Measurements from ENCODE around the gene RABEP2. TPM values are rescaled to one million over a fixed set of nuclear protein-coding genes. Genes with fewer than 3 reads are reported as not detected.
"Not testable (repeated sequence)": the region's sequence is repeated elsewhere in the genome, so short reads cannot be mapped to it uniquely, and the experiment has no call there.

The RABEP2 gene
- total RNA-seq (28.2 TPM), polyA plus RNA-seq (1 to 10 TPM; 2.9 to 3.9 (median 3.4) TPM)

GRCh38 chr16:28924762-28925385 is at the start of gene RABEP2:
Gene RABEP2, minus strand, starts transcription at chr16:28925238. Its CDS starts 75 bp downstream, at chr16:28925163.
- peak within 1 kb of the TSS; percentile 98 for H3K27ac ChIP-seq (ENCODE audit: insufficient read depth, low read length, poor library complexity, severe bottlenecking)
- Mint-ChIP-seq H3K27ac (peak within 1 kb of the TSS; percentile 96 to 99 (median 99)), H3K9me3 (no peaks in the 10 kb centered on the region), H3K4me1 (peaks cover 0 to 26% (median 11%) of the 10 kb centered on the region in 4 donors), H3K4me3 (peak within 1 kb of the TSS; percentile 90 to 97 (median 96)), H3K27me3 (peaks cover 5% of the 10 kb centered on the region), H3K36me3 (no peaks in the 10 kb centered on the region)
- ATAC-seq (ENCODE audit: low read depth in 2 of 2) (peak; percentile 79 to 81), DNase-seq (peak; percentile 91 to 95 (median 93))
- no peaks in the 10 kb centered on the region for H3K27me3 ChIP-seq (ENCODE audit: control insufficient read depth, insufficient read depth, low read length)
- peaks cover 10% of the 10 kb centered on the region for H3K4me1 ChIP-seq (ENCODE audit: control insufficient read depth, insufficient read depth, low read length, poor library complexity, severe bottlenecking)
- no peaks in the 10 kb centered on the region for H3K9me3 ChIP-seq (ENCODE audit: control insufficient read depth in 2 of 2, low read length in 2 of 2)
- H3K4me3 ChIP-seq (ENCODE audit: low read depth, low read length) = peak within 1 kb of the TSS; percentile 87
- no peaks in the 10 kb centered on the region for H3K36me3 ChIP-seq (ENCODE audit: control insufficient read depth, insufficient read depth, low read length)

- Mint-ChIP-seq H3K4me3 (peak within 1 kb of the TSS; percentile 96 to 99 (median 98)), H3K9me3 (no peaks in the 10 kb centered on the region), H3K4me1 (peaks cover 12 to 45% (median 26%) of the 10 kb centered on the region in 4 donors), H3K36me3 (peaks cover 8% of the 10 kb centered on the region), H3K27me3 (no peaks in the 10 kb centered on the region), H3K27ac (peak within 1 kb of the TSS; percentile 93 to 99 (median 98))
- DNase-seq = peak; percentile 86 to 96 (median 87)
- Histone ChIP-seq H3K27me3 (ENCODE audit: control insufficient read depth, insufficient read depth, low read length) (no peaks in the 10 kb centered on the region), H3K27ac (ENCODE audit: insufficient read depth, low read length, poor library complexity, severe bottlenecking) (peak within 1 kb of the TSS; percentile 60), H3K9me3 (ENCODE audit: control insufficient read depth in 2 of 2, low read length in 2 of 2) (no peaks in the 10 kb centered on the region), H3K4me3 (ENCODE audit: low read depth, low read length) (peak within 1 kb of the TSS; percentile 87), H3K36me3 (ENCODE audit: control insufficient read depth, insufficient read depth, low read length) (peaks cover 8% of the 10 kb centered on the region), H3K4me1 (ENCODE audit: control insufficient read depth, insufficient read depth, low read length, poor library complexity, severe bottlenecking) (peaks cover 26% of the 10 kb centered on the region)
- ATAC-seq (ENCODE audit: low read depth in 2 of 2) = peak; percentile 91
Measured at GRCh38 chr16:28974437-28975157, 49.6 kb upstream of the RABEP2 start, which contains the start of gene SPNS1. Gene SPNS1, plus strand, starts transcription at chr16:28974778. Its CDS starts 374 bp downstream, at chr16:28975152.

GRCh38 chr16:28974007-28974436 is 49.0 kb upstream of the RABEP2 start:
- Histone ChIP-seq H3K4me3 (ENCODE audit: low read depth, low read length) (peak overlapping the region; percentile 87), H3K27me3 (ENCODE audit: control insufficient read depth, insufficient read depth, low read length) (no peaks in the 10 kb centered on the region), H3K36me3 (ENCODE audit: control insufficient read depth, insufficient read depth, low read length) (peaks cover 8% of the 10 kb centered on the region), H3K9me3 (ENCODE audit: control insufficient read depth in 2 of 2, low read length in 2 of 2) (no peaks in the 10 kb centered on the region), H3K27ac (ENCODE audit: insufficient read depth, low read length, poor library complexity, severe bottlenecking) (peak overlapping the region; percentile 60), H3K4me1 (ENCODE audit: control insufficient read depth, insufficient read depth, low read length, poor library complexity, severe bottlenecking) (peaks cover 26% of the 10 kb centered on the region)
- DNase-seq (peak in 1 of 3 donors; percentile 34), ATAC-seq (ENCODE audit: low read depth in 2 of 2) (peak in 1 of 2 donors; percentile 2)
- Mint-ChIP-seq H3K27me3 (no peaks in the 10 kb centered on the region), H3K9me3 (no peaks in the 10 kb centered on the region), H3K4me3 (peak overlapping the region; percentile 96 to 99 (median 98)), H3K4me1 (peaks cover 12 to 45% (median 26%) of the 10 kb centered on the region in 4 donors), H3K27ac (peak overlapping the region; percentile 93 to 99 (median 98)), H3K36me3 (peaks cover 8% of the 10 kb centered on the region)

- not testable (repeated sequence) for H3K36me3 ChIP-seq (ENCODE audit: control insufficient read depth, insufficient read depth, low read length); DNase-seq; H3K4me3 ChIP-seq (ENCODE audit: low read depth, low read length); H3K36me3 Mint-ChIP-seq; H3K9me3 Mint-ChIP-seq; H3K9me3 ChIP-seq (ENCODE audit: control insufficient read depth in 2 of 2, low read length in 2 of 2); H3K27ac Mint-ChIP-seq; H3K27me3 ChIP-seq (ENCODE audit: control insufficient read depth, insufficient read depth, low read length); H3K27me3 Mint-ChIP-seq; H3K27ac ChIP-seq (ENCODE audit: insufficient read depth, low read length, poor library complexity, severe bottlenecking); ATAC-seq (ENCODE audit: low read depth in 2 of 2); H3K4me1 ChIP-seq (ENCODE audit: control insufficient read depth, insufficient read depth, low read length, poor library complexity, severe bottlenecking)
- Mint-ChIP-seq H3K4me1 (peaks cover 0 to 13% (median 5%) of the 10 kb centered on the region in 4 donors), H3K4me3 (peak overlapping the region in 1 of 4 donors; percentile 60)
Measured at GRCh38 chr16:28969696-28970095, 44.7 kb upstream of the RABEP2 start.

GRCh38 chr16:28967156-28967555 is 42.1 kb upstream of the RABEP2 start:
- ATAC-seq (ENCODE audit: low read depth in 2 of 2) (no peak), DNase-seq (no peak)
- H3K36me3 Mint-ChIP-seq = peaks cover 20% of the 10 kb centered on the region
- H3K4me3 Mint-ChIP-seq = no peak overlapping the region
- no peak overlapping the region for H3K4me3 ChIP-seq (ENCODE audit: low read depth, low read length)
- H3K9me3 ChIP-seq (ENCODE audit: control insufficient read depth in 2 of 2, low read length in 2 of 2) = no peaks in the 10 kb centered on the region
- H3K4me1 Mint-ChIP-seq = peaks cover 0 to 4% (median 1%) of the 10 kb centered on the region in 4 donors
- no peak overlapping the region for H3K27ac ChIP-seq (ENCODE audit: insufficient read depth, low read length, poor library complexity, severe bottlenecking)
- peak overlapping the region in 1 of 3 donors; percentile 46 for H3K27ac Mint-ChIP-seq
- no peaks in the 10 kb centered on the region for H3K27me3 ChIP-seq (ENCODE audit: control insufficient read depth, insufficient read depth, low read length)
- H3K4me1 ChIP-seq (ENCODE audit: control insufficient read depth, insufficient read depth, low read length, poor library complexity, severe bottlenecking) = no peaks in the 10 kb centered on the region
- no peaks in the 10 kb centered on the region for H3K27me3 Mint-ChIP-seq
- no peaks in the 10 kb centered on the region for H3K9me3 Mint-ChIP-seq
- peaks cover 32% of the 10 kb centered on the region for H3K36me3 ChIP-seq (ENCODE audit: control insufficient read depth, insufficient read depth, low read length)

- peaks cover 50% of the 10 kb centered on the region for H3K36me3 ChIP-seq (ENCODE audit: control insufficient read depth, insufficient read depth, low read length)
- Mint-ChIP-seq H3K4me1 (peaks cover 0 to 8% (median 4%) of the 10 kb centered on the region in 4 donors), H3K9me3 (no peaks in the 10 kb centered on the region), H3K36me3 (peaks cover 34% of the 10 kb centered on the region), H3K4me3 (no peak overlapping the region), H3K27ac (no peak overlapping the region), H3K27me3 (no peaks in the 10 kb centered on the region)
- no peak overlapping the region for H3K27ac ChIP-seq (ENCODE audit: insufficient read depth, low read length, poor library complexity, severe bottlenecking)
- no peak overlapping the region for H3K4me3 ChIP-seq (ENCODE audit: low read depth, low read length)
- no peaks in the 10 kb centered on the region for H3K4me1 ChIP-seq (ENCODE audit: control insufficient read depth, insufficient read depth, low read length, poor library complexity, severe bottlenecking)
- no peak for DNase-seq
- no peaks in the 10 kb centered on the region for H3K27me3 ChIP-seq (ENCODE audit: control insufficient read depth, insufficient read depth, low read length)
- ATAC-seq (ENCODE audit: low read depth in 2 of 2) = no peak
- H3K9me3 ChIP-seq (ENCODE audit: control insufficient read depth in 2 of 2, low read length in 2 of 2) = no peaks in the 10 kb centered on the region
Measured at GRCh38 chr16:28964496-28964895, 39.5 kb upstream of the RABEP2 start.

- H3K27me3 ChIP-seq (ENCODE audit: control insufficient read depth, insufficient read depth, low read length) = no peaks in the 10 kb centered on the region
- Mint-ChIP-seq H3K4me3 (no peak overlapping the region), H3K4me1 (peaks cover 0 to 8% (median 6%) of the 10 kb centered on the region in 4 donors), H3K27me3 (no peaks in the 10 kb centered on the region), H3K36me3 (peaks cover 34% of the 10 kb centered on the region), H3K9me3 (no peaks in the 10 kb centered on the region), H3K27ac (no peak overlapping the region)
- no peak for DNase-seq
- no peaks in the 10 kb centered on the region for H3K9me3 ChIP-seq (ENCODE audit: control insufficient read depth in 2 of 2, low read length in 2 of 2)
- ATAC-seq (ENCODE audit: low read depth in 2 of 2) = no peak
- peaks cover 55% of the 10 kb centered on the region for H3K36me3 ChIP-seq (ENCODE audit: control insufficient read depth, insufficient read depth, low read length)
- no peaks in the 10 kb centered on the region for H3K4me1 ChIP-seq (ENCODE audit: control insufficient read depth, insufficient read depth, low read length, poor library complexity, severe bottlenecking)
- H3K27ac ChIP-seq (ENCODE audit: insufficient read depth, low read length, poor library complexity, severe bottlenecking) = no peak overlapping the region
- H3K4me3 ChIP-seq (ENCODE audit: low read depth, low read length) = no peak overlapping the region
Measured at GRCh38 chr16:28964072-28964471, 39.0 kb upstream of the RABEP2 start.
